Mononuclear cell (primary cell): Measurements from ENCODE around the gene PDLIM4. TPM values are rescaled to one million over a fixed set of nuclear protein-coding genes. Genes with fewer than 3 reads are reported as not detected.

Experiments
- H3K27me3 ChIP-seq: 2 replicates; pipeline ENCODE4 v1.6.0; 2011; ENCODE audit warnings: low read length, control low read depth; ENCODE audit not compliant: insufficient read depth
- H3K4me1 ChIP-seq: 2 replicates; pipeline ENCODE4 v1.5.1; 2011; ENCODE audit warnings: mild to moderate bottlenecking, low read length, control low read depth; ENCODE audit not compliant: insufficient read depth
- H3K4me3 ChIP-seq: 2 replicates; pipeline ENCODE4 v1.5.1; 2011; ENCODE audit warnings: mild to moderate bottlenecking, low read length, moderate library complexity
- H3K9me3 ChIP-seq: 2 replicates; pipeline ENCODE4 v1.5.1; 2011; ENCODE audit warnings: low read depth, mild to moderate bottlenecking, control low read depth, low read length
- total RNA-seq: library from RNA; depleted of rRNA; stranded (reverse); fragments of >200 nt; gene quantifications from one replicate; pipeline ENCODE4 v1.2.3, GENCODE V29; 2012

PDLIM4 gene
- total RNA-seq, 1 donor = not detected

GRCh38 chr5:132266031-132266835 lies 8.7 kb downstream of the PDLIM4 start:
- Histone ChIP-seq H3K4me3 (no peak overlapping the region), H3K27me3 (no peaks in the 10 kb centered on the region), H3K4me1 (no peaks in the 10 kb centered on the region), H3K9me3 (no peaks in the 10 kb centered on the region)

DNA sequence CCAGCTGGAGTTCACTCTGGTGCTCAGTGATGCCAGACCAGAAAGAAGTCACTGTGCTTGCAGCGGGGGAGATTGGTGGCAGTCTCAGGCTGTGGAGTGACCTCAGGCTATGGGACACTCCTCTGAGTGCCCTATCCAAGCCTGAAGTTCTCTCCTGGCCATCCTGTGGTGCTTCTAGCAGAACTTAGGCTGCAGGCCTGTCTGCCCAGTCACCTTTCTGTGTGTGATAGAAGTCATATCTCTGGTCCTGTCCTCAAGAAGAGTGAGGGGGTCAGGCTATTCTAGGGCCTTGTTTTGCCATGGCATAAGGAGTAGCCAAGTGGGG lies 9.3 kb downstream of the PDLIM4 start:
- no peak overlapping the region for H3K4me3 ChIP-seq
- H3K9me3 ChIP-seq = no peaks in the 10 kb centered on the region
- no peaks in the 10 kb centered on the region for H3K27me3 ChIP-seq
- H3K4me1 ChIP-seq = no peaks in the 10 kb centered on the region

DNA sequence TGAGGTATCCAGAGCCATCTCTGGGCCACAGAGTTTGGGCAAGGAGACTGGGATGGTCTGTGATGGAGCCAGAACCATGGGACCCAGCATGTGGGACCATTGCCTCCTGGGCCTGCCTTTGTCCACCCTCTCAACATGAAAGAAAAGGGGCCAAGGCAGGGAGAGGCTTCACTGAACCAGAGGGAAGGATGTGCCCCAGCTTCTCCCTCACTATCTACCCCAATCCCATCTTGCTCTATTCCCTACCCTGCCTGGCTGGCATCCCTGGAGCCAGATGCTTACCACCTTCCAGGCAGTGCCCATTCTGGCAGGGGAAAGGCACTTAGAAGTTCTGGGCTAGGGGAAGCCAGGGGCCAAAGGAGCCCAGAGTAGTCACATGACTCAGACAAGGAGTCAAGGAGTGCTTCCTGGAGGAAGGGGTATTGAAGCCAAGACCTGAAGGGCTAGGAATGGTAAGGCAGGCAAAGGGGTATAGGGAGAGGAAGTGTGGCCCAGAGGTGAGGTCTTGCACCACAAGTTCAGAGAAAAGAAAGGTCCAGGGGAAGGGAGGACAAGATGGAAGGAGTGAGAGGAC lies 9.8 kb downstream of the PDLIM4 start:
- no peaks in the 10 kb centered on the region for H3K27me3 ChIP-seq
- no peaks in the 10 kb centered on the region for H3K9me3 ChIP-seq
- no peaks in the 10 kb centered on the region for H3K4me1 ChIP-seq
- H3K4me3 ChIP-seq = no peak overlapping the region

DNA sequence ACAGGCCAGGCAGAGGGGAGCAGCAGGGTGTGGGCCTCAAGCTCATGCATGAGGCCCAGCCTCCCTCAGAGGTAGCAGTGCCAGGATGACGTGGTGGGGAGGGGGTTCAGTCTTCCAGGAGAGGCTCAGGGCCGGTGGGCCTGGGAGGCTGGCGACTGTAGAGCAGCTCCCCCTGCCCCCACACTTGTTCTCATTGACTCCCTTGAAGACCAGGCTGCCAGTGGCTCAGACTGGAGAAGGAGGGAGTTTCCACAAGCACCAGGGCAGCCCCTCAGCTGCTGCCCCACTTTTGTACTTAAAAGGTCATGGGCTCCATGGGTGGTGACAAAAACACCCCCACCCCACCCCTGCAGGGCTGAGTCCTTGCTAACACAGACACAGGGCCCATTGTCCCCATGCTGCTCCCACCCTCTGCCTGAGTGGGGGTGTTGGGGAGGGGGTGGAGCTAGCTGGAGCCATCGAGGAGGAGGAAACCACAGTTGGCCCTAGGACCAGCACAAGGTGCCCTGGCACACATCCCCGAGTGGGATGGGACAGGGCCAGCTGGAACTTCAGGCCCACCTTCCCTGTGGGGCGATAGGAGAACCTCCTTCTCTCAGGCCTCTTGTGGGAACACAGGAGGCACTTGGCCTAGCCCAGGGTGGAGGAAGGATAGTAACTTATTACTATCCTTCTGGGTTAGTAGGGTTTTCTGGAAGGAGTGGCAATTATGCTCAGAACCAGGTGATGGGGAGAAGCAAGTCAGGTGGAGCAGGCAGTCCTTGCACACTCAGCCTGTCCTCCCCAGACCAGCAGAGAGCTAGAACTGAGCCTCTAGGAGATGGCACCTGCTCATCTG lies 10.7 kb downstream of the PDLIM4 start:
- Histone ChIP-seq H3K4me3 (no peak overlapping the region), H3K4me1 (peaks cover 4% of the 10 kb centered on the region), H3K27me3 (no peaks in the 10 kb centered on the region), H3K9me3 (no peaks in the 10 kb centered on the region)

- no peaks in the 10 kb centered on the region for H3K9me3 ChIP-seq
- peaks cover 4% of the 10 kb centered on the region for H3K4me1 ChIP-seq
- H3K4me3 ChIP-seq = no peak overlapping the region
- no peaks in the 10 kb centered on the region for H3K27me3 ChIP-seq
Observed at GRCh38 chr5:132268769-132269551, 11.5 kb downstream of the PDLIM4 start.

DNA sequence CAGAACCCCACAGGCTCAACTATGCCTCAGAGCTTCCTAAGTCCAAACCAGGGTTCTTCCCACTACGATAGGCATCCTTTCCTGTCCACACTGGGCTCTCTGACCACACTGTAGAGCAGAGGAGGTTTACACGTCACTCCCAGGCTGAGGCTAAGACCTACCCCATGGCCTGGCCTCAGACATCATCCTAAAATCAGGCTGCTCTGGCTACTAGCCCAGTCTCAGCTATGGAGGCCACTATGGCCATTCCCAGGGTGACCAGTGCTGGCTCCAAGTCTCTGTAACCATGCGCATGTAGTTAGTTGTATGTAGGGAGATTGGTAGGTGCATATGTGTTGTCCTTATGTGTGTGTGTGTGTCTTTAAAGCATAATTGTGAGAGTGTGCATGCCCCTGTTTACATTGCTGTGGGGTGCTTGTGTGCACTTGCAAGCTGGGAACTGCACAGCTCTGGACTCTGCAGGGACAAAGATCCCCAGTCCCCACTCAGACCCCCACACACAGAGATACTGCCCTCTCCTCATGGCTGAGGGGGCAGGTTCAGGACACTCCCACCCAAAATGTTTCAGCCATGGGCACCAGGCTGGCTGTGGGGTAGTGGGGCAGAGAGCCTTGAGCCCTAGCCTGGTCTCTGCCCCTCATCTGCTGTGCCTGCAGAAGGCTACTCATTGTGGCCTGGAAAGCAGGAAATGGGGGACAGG lies 12.3 kb downstream of the PDLIM4 start:
- no peaks in the 10 kb centered on the region for H3K27me3 ChIP-seq
- H3K9me3 ChIP-seq = no peaks in the 10 kb centered on the region
- peaks cover 4% of the 10 kb centered on the region for H3K4me1 ChIP-seq
- no peak overlapping the region for H3K4me3 ChIP-seq

DNA sequence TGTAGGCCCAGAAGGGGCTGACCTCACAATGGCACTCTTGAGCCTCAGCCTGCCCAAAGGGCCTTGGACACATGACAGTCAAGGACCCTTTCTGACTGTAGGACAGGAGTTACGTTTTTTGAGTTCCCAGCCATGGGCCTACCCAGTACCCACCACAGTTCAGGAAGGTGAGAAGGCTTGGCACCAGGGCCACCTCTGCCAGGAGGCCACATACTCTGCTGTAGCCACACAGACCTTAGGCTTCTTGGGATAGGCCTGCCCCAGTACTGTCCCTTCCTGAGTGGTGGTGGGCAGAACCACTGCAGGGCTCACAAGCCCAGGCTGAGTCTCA lies 12.8 kb downstream of the PDLIM4 start:
- Histone ChIP-seq H3K4me1 (peaks cover 4% of the 10 kb centered on the region), H3K4me3 (no peak overlapping the region), H3K27me3 (no peaks in the 10 kb centered on the region), H3K9me3 (no peaks in the 10 kb centered on the region)

GRCh38 chr5:132270706-132271105 lies 13.2 kb downstream of the PDLIM4 start:
- H3K4me3 ChIP-seq = no peak overlapping the region
- no peaks in the 10 kb centered on the region for H3K9me3 ChIP-seq
- peaks cover 4% of the 10 kb centered on the region for H3K4me1 ChIP-seq
- no peaks in the 10 kb centered on the region for H3K27me3 ChIP-seq

DNA sequence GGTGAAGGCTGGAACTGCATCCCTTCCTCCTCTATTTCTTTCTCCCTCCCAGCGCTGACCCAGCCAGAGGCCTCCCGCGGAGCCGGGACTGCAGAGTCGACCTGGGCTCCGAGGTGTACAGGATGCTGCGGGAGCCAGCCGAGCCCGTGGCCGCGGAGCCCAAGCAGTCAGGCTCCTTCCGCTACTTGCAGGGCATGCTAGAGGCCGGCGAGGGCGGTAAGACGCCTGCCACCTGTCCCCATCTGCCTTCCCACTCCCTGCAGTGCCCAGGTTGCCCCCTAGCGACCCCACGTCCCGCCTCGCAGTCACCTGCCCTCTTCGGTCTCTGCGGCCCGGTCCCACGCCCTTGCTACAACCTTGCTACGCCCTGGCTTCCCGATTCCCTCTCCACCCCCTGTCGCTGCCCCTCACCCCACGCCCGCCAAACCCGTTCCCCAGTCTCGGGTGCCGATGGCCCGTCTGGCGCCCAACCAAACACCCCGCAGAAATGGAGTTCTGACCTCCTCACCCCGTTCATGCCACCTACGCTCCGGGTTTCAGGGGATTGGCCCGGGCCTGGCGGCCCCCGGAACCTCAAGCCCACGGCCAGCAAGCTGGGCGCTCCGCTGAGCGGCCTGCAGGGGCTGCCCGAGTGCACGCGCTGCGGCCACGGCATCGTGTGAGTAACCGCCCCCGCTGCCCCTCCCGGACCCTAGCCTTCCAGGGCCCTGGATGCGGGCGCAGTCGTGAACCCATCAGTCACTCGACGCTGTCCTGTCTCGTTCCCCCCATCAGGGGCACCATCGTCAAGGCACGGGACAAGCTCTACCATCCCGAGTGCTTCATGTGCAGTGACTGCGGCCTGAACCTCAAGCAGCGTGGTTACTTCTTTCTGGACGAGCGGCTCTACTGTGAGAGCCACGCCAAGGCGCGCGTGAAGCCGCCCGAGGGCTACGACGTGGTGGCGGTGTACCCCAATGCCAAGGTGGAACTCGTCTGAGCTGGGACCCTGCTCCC lies 14.1 kb downstream of the PDLIM4 start:
- Histone ChIP-seq H3K9me3 (no peaks in the 10 kb centered on the region), H3K4me1 (peaks cover 4% of the 10 kb centered on the region), H3K4me3 (no peak overlapping the region), H3K27me3 (no peaks in the 10 kb centered on the region)

- Histone ChIP-seq H3K4me3 (no peak overlapping the region), H3K9me3 (no peaks in the 10 kb centered on the region), H3K27me3 (no peaks in the 10 kb centered on the region), H3K4me1 (peaks cover 4% of the 10 kb centered on the region)
Observed at GRCh38 chr5:132272311-132273210, 15.1 kb downstream of the PDLIM4 start.

GRCh38 chr5:132273631-132274030 lies 16.1 kb downstream of the PDLIM4 start:
- Histone ChIP-seq H3K9me3 (no peaks in the 10 kb centered on the region), H3K27me3 (no peaks in the 10 kb centered on the region), H3K4me3 (no peak overlapping the region), H3K4me1 (peaks cover 4% of the 10 kb centered on the region)

DNA sequence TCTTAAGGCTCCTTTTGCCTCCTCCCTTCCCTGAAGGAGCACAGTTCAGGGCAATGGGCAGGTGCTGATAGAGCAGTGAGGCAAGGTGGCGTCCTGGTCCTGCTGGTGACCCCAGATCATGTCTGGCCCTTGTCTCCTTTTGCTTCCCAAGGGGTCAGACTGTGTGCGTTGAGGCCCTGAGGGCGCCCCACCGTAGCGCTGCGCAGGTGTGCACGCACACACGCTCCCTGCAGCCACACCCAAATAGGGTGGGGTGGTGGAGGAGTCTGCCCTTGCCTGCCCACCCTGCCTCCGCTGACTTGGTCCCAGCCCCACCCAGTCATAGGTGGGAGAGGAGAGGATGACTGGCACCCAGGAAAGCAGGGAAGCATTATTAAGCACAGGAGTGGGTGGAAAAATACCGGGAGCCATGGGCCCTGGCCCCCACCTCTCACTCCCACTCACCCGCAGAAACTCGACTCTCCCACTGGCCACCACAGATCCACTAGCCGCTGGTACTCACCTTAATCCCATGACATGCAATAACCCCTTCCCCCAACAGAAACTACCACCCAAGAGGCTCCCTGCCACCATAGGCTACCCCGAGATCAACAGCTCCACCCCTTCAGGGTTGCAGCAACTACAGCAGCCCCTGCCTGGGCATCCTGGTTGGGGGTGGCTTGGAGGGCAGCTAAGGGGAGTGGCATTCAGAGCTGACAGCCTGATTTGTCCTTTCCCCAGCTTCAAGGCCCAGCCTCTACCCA lies 16.7 kb downstream of the PDLIM4 start:
- H3K9me3 ChIP-seq = no peaks in the 10 kb centered on the region
- peaks cover 4% of the 10 kb centered on the region for H3K4me1 ChIP-seq
- no peak overlapping the region for H3K4me3 ChIP-seq
- H3K27me3 ChIP-seq = no peaks in the 10 kb centered on the region
